ENCODE measurements around the gene DLG5.

Gene DLG5

GRCh38 chr10:77949167-77949566 is 22.6 kb upstream of the DLG5 start:
- no peak for DNase-seq (ENCODE audit: low read depth in 2 of 2)

DNA sequence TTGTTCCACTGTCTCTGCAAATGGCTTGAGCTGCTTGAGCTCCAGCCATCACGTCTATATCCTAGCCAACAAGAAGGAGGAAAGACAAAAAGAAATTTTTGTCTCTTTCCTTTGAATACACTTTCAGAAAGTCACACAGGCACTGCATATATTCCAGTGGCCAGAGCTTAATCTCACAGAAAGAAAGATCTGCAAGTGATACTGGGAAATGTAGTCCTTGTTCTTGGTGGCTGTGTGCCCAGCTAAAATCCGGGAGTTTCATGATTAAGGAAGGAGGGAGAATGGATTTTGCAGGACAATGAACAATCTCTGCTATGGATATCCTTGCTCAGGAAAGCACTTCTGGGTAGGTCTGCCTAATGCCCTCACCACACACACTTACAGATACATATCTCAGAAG is 19.5 kb upstream of the DLG5 start:
- DNase-seq (ENCODE audit: low read depth in 2 of 2) = no peak

- DNase-seq (ENCODE audit: low read depth in 2 of 2) = no peak
Measured at GRCh38 chr10:77944519-77944918, 18.0 kb upstream of the DLG5 start.

GRCh38 chr10:77943121-77943901 is 16.8 kb upstream of the DLG5 start:
- DNase-seq (ENCODE audit: low read depth in 2 of 2) = no peak

- DNase-seq (ENCODE audit: low read depth in 2 of 2) = no peak
Measured at GRCh38 chr10:77941790-77942189, 15.2 kb upstream of the DLG5 start.

GRCh38 chr10:77940627-77941026 is 14.1 kb upstream of the DLG5 start:
- DNase-seq (ENCODE audit: low read depth in 2 of 2) = no peak

DNA sequence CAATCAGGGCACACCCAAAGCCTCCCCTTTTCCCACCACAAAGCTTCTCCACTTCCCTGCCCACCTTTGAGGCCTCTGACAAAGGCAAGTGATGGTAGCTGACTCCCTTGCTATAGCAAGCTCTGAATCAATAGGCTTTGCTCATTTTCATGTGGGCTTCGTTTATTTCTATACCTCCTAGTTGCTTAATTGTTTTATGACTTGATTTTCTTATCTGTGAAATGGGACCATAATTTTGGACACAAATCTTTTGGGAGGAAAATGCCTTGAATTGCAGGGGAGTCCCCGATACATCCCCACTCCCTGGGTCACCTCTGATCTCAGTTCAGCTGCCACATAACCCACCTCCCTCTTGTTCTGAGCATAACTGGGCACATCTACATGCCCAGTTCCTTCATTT is 13.7 kb upstream of the DLG5 start:
- DNase-seq (ENCODE audit: low read depth in 2 of 2) = no peak

GRCh38 chr10:77939561-77940001 is 13.0 kb upstream of the DLG5 start:
- DNase-seq (ENCODE audit: low read depth in 2 of 2) = no peak

DNA sequence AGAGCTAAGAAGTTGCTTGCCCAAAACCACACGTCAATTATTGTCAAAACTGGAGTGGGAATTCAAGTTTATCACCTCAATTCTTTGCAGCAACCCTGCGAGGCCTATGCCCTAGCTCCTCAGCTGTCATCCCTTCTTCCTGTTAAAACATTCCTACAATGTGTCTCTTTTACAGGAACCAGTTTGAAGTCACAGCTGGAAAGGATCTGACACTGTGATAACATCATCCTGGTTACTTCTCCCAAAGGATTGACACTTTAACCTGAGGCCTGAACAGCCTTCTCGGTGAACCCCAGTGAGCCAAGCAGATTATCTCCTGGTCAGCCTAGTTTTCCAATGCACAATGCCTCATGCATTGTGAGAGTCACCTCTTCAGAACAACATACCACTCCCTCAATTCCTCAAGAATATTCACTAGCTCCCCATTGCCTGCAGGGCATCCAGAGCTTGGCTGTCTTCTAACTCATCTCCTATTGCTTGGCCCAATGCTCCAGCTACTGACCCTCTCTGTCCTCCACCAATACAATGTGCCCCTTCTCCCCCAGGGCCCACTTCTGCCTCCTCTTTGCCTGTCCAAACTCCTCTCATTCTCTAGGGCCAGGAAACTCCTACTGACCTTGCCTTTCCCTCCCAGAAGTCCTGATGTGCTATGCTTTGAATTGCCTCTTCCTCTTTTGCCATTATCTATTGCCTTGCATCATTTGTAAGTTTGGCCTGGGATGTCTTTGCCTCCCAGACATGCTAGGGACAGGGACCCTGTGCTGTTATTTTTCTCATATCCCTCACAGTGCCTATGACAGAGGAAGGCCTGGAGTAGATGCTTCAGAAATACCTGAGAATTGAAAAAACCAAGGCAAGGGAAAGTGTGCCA is 10.4 kb upstream of the DLG5 start:
- no peak for DNase-seq (ENCODE audit: low read depth in 2 of 2)

DNA sequence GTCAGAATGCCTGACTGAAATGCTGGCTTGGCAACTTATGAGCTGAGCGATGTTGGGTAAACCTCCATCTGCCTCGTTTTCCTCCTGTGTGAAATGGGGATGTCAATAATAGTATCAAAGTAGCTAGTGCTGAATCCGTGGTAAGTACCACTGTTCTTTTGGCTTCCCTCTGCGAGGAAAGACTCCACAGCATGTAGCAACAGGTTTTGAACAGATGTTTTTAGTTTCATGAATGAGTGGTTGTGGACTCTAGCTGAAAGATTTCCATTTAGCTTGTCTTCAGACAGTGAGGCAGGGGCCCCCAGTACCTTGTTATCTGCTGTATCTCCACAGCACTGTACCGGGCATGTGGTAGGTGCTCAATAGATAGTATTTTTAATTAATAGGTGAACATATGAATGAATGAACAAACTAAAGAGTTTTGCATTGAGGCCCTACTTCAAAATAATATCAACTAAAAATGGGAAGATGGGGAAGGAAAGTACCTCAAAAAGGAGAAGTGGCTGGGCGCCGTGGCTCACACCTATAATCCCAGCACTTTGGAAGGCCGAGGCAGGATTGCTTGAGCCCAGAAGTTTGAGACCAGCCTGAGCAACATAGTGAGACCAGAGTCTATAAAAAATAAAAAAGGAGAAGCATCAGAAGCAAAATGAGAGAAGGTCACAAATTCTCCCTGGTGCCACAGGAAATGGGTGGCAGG is 5.6 kb upstream of the DLG5 start:
- DNase-seq (ENCODE audit: low read depth in 2 of 2) = no peak

- no peak for DNase-seq (ENCODE audit: low read depth in 2 of 2)
Measured at GRCh38 chr10:77927402-77928246, 1.1 kb upstream of the DLG5 start.

DNA sequence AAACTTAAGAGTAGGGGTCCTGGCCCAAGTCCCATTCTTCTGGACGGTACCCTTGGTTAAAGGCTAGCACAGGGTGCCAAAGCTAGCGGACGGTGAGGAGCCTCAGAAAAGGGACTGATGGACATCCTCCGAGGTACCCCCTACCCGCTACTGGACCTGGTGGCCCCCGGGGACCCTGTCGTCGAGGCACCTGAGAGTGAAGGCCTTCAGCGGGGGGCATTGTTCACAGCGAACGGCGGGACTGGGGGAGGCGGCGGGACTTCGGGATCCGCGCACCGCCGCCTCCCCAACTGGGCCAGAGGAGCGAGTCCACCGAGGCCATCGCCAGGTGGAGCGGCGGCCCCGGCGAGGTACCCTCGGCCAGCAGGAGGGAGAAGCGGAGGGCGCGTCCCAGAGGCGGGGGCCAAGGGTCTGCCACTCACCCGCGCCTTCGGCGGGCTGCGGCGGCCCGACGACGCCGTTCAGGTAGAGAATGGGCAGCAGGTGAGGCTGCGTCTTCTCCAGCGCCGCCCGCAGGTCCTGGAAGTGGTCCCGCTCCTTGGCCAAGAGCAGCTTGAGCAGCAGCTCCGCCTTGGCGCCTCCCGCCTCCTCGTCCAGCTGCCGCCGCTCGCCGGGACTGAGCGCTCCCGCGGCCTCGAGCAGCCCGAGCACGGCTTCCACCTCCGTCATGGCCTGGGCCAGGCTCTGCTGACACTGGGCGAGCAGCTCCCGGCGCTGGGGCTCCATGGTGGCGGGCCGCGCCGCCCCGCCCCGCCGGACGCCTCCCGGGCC is 575 bp downstream of the DLG5 start:
- DNase-seq (ENCODE audit: low read depth in 2 of 2) = no peak

DNA sequence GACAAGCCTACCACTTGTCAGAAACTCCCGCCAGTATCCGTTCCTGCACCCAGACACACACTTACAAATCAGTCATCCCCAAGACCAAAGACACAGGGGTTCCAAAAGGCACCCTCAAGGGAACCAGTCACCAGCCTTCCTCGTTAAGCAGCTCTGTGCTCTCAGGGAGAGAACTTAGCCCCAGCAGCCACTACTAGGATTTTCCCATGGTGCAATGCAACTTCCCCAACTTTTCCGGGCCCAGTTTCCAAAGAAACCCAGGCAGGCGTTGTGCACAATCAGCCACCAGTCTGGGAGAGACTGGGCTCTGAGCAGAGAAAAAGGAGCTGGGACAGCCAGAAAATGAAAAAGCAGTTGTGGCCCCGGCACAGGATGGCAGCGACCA is 1.2 kb downstream of the DLG5 start:
- no peak for DNase-seq (ENCODE audit: low read depth in 2 of 2)

DNA sequence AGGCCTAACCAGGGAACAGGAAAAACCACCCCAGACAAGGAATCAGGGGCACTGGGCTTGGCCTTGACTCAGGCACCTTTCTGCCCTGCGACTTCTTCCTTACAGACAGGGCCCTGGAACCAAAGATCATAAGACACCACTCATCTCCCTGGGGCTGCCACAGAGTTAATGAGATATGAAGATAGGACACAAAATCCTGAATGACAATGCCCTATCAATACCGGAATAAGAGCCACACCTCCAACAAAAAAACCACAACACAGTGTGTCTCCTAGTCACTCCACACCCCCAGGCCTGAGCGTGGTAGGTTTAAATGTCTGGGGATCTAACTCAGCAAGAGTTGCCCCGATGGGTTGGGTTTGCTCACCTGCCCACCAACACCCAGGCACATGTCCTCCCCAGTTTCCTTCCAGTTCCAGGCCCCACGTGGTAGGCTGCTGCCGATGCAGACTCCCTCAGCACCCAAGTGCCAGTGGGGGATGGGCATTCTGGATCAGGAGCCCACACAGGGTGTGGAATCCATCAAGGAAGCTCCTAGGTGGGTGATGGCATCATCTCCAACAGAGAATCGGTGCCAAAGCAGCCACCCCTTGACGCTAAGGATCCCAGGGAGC is 3.9 kb downstream of the DLG5 start:
- DNase-seq (ENCODE audit: low read depth in 2 of 2) = no peak

DNA sequence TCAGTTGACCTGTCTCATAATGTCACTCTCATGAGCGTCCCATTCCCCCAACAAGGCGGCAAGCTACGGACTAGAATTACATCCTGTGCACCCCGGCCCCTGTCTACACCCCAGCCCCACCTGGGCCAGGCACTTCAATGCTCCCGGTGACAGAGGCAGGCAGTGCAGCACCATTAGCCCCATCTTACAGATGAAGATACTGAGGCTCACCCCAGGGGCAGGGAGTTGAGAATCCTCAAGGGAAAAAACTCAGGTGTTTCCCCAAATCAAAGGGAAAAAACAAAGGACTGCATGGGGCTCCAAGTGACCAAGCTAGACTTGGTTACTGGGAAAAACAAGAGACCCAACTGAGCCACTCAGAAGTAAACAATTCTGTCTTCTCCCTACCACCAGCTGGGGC is 4.5 kb downstream of the DLG5 start:
- DNase-seq (ENCODE audit: low read depth in 2 of 2) = no peak

DNA sequence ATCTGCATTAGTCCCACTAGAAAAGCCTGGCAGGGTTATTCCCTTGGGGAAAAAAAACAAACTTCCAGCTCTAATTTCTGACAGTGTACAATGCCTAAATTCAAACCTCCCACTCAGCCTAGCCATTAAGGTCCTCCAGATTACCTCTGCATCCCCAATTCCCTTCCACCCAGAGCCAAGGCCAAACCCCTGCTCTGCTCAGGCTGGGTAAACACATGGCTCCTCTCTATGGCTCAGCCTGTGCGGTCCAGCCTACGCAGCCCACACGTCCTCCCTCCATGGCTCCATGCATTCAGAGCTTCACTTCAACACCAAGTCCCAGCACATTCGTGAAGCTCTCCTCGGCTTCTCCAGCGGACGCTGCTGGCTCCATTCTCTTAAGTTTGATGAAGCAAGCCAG is 5.2 kb downstream of the DLG5 start:
- no peak for DNase-seq (ENCODE audit: low read depth in 2 of 2)

GRCh38 chr10:77920495-77920894 is 6.1 kb downstream of the DLG5 start:
- no peak for DNase-seq (ENCODE audit: low read depth in 2 of 2)

DNA sequence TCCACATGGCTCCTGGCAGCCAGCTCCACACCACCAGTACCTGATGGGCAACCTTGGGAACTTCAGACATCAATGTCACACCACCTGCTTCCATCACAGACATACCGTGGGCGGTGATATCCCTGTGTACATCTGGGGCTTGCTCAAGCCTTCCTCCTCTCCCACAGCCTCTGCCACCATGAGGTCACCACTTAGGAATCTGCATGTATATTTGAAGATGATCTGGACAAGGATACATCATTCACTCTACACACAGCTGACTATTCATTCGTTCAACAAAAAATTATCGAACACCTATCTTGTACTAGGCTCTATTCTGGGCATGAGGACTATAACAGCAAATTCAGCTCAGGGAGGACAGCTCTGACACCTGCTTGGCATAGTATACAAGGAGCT is 6.8 kb downstream of the DLG5 start:
- DNase-seq (ENCODE audit: low read depth in 2 of 2) = no peak

DNA sequence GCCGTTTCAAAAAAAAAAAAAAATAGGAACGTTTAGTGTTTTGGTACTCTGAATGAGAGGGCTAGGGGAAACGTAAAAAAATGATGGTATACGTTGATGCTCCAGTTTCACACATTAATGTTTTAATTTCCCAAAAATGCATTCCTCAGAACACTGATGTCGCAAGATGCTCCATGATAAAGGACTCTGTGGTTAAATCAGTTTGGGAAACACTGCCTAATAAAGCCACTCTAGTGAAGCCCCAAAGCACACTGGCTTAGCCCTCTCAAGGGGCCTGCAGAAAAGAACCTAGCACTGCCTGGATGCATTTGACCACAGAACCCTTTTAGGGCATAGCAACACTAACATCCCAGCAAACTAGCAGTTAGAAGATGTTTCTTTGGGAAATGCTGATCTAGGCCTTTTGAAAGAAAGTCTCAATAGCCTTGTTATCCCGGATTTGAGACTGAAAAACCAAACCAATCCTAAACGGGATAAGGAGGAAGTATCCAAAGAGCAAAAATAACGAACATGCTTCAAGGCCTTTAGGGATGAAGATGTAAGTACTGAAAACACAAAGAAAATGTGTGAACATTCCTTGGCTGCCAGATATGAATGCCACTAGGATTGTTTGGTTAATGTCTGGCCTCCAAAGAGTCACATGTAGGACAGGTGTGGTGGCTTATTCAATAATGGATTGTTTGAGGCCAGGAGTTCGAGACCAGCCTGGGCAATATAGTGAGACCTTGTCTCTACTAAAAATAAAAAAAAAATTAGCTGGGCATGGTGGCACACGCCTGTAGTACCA is 11.0 kb downstream of the DLG5 start:
- no peak for DNase-seq (ENCODE audit: low read depth in 2 of 2)

- no peak for DNase-seq (ENCODE audit: low read depth in 2 of 2)
Measured at GRCh38 chr10:77913090-77913489, 13.5 kb downstream of the DLG5 start.

All from stimulated activated CD8-positive, alpha-beta memory T cell treated with anti-CD3 and anti-CD28 coated beads, Interleukin-15, amount 100 ng/mL, for 48 hours (primary cell).